Mesodermal cell (in vitro differentiated cells): ENCODE measurements around the gene TMTC4. TPM values are rescaled to one million over a fixed set of nuclear protein-coding genes. Genes with fewer than 3 reads are reported as not detected.
"Not testable (repeated sequence)": the region's sequence is repeated elsewhere in the genome, so short reads cannot be mapped to it uniquely, and the experiment has no call there.

Experiments
- H3K27ac ChIP-seq: 2 replicates; pipeline ENCODE4 v1.7.0; 2013; ENCODE audit warnings: mild to moderate bottlenecking, low read depth, low read length, moderate library complexity; ENCODE audit not compliant: severe bottlenecking
- H3K36me3 ChIP-seq: 2 replicates; pipeline ENCODE4 v1.7.1; 2013; ENCODE audit warnings: mild to moderate bottlenecking, low read length, moderate library complexity; ENCODE audit not compliant: control insufficient read depth, insufficient read depth
- H3K4me1 ChIP-seq: one replicate; pipeline ENCODE4 v1.7.1; 2013; ENCODE audit warnings: mild to moderate bottlenecking, low read length; ENCODE audit not compliant: insufficient read depth, control insufficient read depth, poor library complexity, severe bottlenecking
- H3K4me3 ChIP-seq: 2 replicates; pipeline ENCODE4 v1.7.0; 2013; ENCODE audit warnings: low read length, control low read depth, mild to moderate bottlenecking; ENCODE audit not compliant: insufficient read depth, poor library complexity, severe bottlenecking; ENCODE audit errors: extremely low read depth
- H3K9me3 ChIP-seq: 2 replicates; pipeline ENCODE4 v1.7.1; 2013; ENCODE audit warnings: mild to moderate bottlenecking, low read length, moderate library complexity; ENCODE audit not compliant: control insufficient read depth
- WGBS, 2 experiments: methylation state at CpG; one replicate each; pipeline ENCODE4 v1.1.5; 2013; ENCODE audit warnings: missing lambda C conversion rate in 2 of 2; ENCODE audit not compliant: insufficient coverage in 2 of 2; 5-methylcytosine and 5-hydroxymethylcytosine counted together
- polyA plus RNA-seq, 2 experiments: library from polyadenylated mRNA; stranded (reverse); fragments of 50-300 nt; gene quantifications; one replicate each; pipeline ENCODE4 v1.2.3, GENCODE V29; 2013

TMTC4 gene
- polyA plus RNA-seq (2013, experiment 1 of 2): 34.6 TPM
- polyA plus RNA-seq (2013, experiment 2 of 2): 29.5 TPM

- H3K27ac ChIP-seq: peak within 1 kb of the TSS; percentile 77
- peaks cover 4% of the 10 kb centered on the region for H3K4me1 ChIP-seq
- 0% methylated on average over 28 to 32 of the region's 45 CpGs for WGBS, 2 experiments
- H3K9me3 ChIP-seq: no peaks in the 10 kb centered on the region
- H3K4me3 ChIP-seq: peak within 1 kb of the TSS; percentile 58
- peaks cover 12% of the 10 kb centered on the region for H3K36me3 ChIP-seq
Observed at GRCh38 chr13:100674572-100674871, at the start of gene TMTC4. TSS of gene TMTC4 (minus strand) at chr13:100674795. CDS start at chr13:100670362, 4,433 bp downstream.

- no peak overlapping the region for H3K27ac ChIP-seq
- no peak overlapping the region for H3K4me3 ChIP-seq
- 82 to 100% methylated on average over 5 to 6 of the region's 7 CpGs for WGBS, 2 experiments
- H3K4me1 ChIP-seq: no peaks in the 10 kb centered on the region
- H3K9me3 ChIP-seq: no peaks in the 10 kb centered on the region
- no peaks in the 10 kb centered on the region for H3K36me3 ChIP-seq
Observed at GRCh38 chr13:100722517-100722916, 47.9 kb upstream of the TMTC4 start.

GRCh38 chr13:100721885-100722512 lies 47.4 kb upstream of the TMTC4 start:
- no peaks in the 10 kb centered on the region for H3K36me3 ChIP-seq
- no peaks in the 10 kb centered on the region for H3K9me3 ChIP-seq
- no peaks in the 10 kb centered on the region for H3K4me1 ChIP-seq
- no peak overlapping the region for H3K4me3 ChIP-seq
- no peak overlapping the region for H3K27ac ChIP-seq
- whole genome bisulfite sequencing, 2 experiments: 8 to 100% methylated on average over 1 to 2 of the region's 6 CpGs

- H3K27ac ChIP-seq: no peak overlapping the region
- no peak overlapping the region for H3K4me3 ChIP-seq
- 91 to 92% methylated on average over 1 to 7 of the region's 7 CpGs for WGBS, 2 experiments
- H3K4me1 ChIP-seq: no peaks in the 10 kb centered on the region
- no peaks in the 10 kb centered on the region for H3K36me3 ChIP-seq
- no peaks in the 10 kb centered on the region for H3K9me3 ChIP-seq
Observed at GRCh38 chr13:100715604-100716003, 41.0 kb upstream of the TMTC4 start.

- no CpG with 5 or more reads among the region's 2 CpGs for WGBS, 2 experiments
- H3K36me3 ChIP-seq: no peaks in the 10 kb centered on the region
- H3K4me1 ChIP-seq: no peaks in the 10 kb centered on the region
- no peak overlapping the region for H3K27ac ChIP-seq
- H3K4me3 ChIP-seq: no peak overlapping the region
- H3K9me3 ChIP-seq: no peaks in the 10 kb centered on the region
Observed at GRCh38 chr13:100714478-100714877, 39.9 kb upstream of the TMTC4 start.

- H3K4me3 ChIP-seq: no peak overlapping the region
- no peaks in the 10 kb centered on the region for H3K9me3 ChIP-seq
- H3K36me3 ChIP-seq: no peaks in the 10 kb centered on the region
- H3K27ac ChIP-seq: no peak overlapping the region
- 85% methylated on average over 2 of the region's 5 CpGs; no CpG with 5 or more reads in 1 of the 2 experiments for WGBS, 2 experiments
- no peaks in the 10 kb centered on the region for H3K4me1 ChIP-seq
Observed at GRCh38 chr13:100710176-100710575, 35.6 kb upstream of the TMTC4 start.

- Histone ChIP-seq H3K9me3 (no peaks in the 10 kb centered on the region), H3K4me1 (no peaks in the 10 kb centered on the region), H3K27ac (no peak overlapping the region), H3K4me3 (no peak overlapping the region), H3K36me3 (no peaks in the 10 kb centered on the region)
- WGBS, 2 experiments: 91 to 95% methylated on average over 9 of the region's 12 CpGs
Observed at GRCh38 chr13:100707818-100708740, 33.5 kb upstream of the TMTC4 start.

GRCh38 chr13:100698331-100698730 lies 23.7 kb upstream of the TMTC4 start:
- H3K9me3 ChIP-seq, H3K36me3 ChIP-seq, H3K27ac ChIP-seq, H3K4me1 ChIP-seq, H3K4me3 ChIP-seq: not testable (repeated sequence)
- no CpG with 5 or more reads among the region's 16 CpGs for WGBS, 2 experiments

GRCh38 chr13:100695509-100695773 lies 20.8 kb upstream of the TMTC4 start:
- Histone ChIP-seq H3K4me3 (no peak overlapping the region), H3K4me1 (no peaks in the 10 kb centered on the region), H3K27ac (no peak overlapping the region), H3K36me3 (no peaks in the 10 kb centered on the region), H3K9me3 (no peaks in the 10 kb centered on the region)
- WGBS, 2 experiments: 100% methylated on average over 1 of the region's 2 CpGs; no CpG with 5 or more reads in 1 of the 2 experiments

GRCh38 chr13:100694722-100695508 lies 20.3 kb upstream of the TMTC4 start:
- Histone ChIP-seq H3K27ac (no peak overlapping the region), H3K9me3 (peaks cover 2% of the 10 kb centered on the region), H3K36me3 (no peaks in the 10 kb centered on the region), H3K4me3 (no peak overlapping the region), H3K4me1 (no peaks in the 10 kb centered on the region)
- 35 to 71% methylated on average over 3 to 9 of the region's 12 CpGs for WGBS, 2 experiments
